Endothelial cell of umbilical vein (primary cell): ENCODE data around the gene KCNK16. TPM values are rescaled to one million over a fixed set of nuclear protein-coding genes. Genes with fewer than 3 reads are reported as not detected.

ENCODE experiments used
- BruUV-seq: library from RNA; stranded (reverse); fragments of 400-500 nt; replicated peaks from 2 replicates; lab custom pipeline; 2021; lab: Mats Ljungman, UMichigan
- CTCF ChIA-PET: fragments of 300-600, 350-600 bp; sonication (Branson Sonifier 250); formaldehyde crosslinking; loops from one replicate; lab custom pipeline; 2021; ENCODE audit warnings: antibody characterized with exemption, inconsistent platforms; lab: Charles Lee
- POLR2A ChIA-PET: fragments of 300-600, 350-600 bp; sonication (Branson Sonifier 250); formaldehyde crosslinking; loops from one replicate; lab custom pipeline; 2021; ENCODE audit warnings: antibody characterized with exemption, inconsistent platforms; lab: Charles Lee
- DNase-seq: peaks from one replicate; pipeline ENCODE4 v3.0.0-alpha.2; 2011; ENCODE audit warnings: low read depth, low spot score
- FAIRE-seq: peaks from 2 replicates; lab custom pipeline; 2011; peaks lifted over from hg19 to GRCh38; lab: Jason Lieb, UNC
- H2AFZ ChIP-seq: 2 replicates; pipeline ENCODE4 v1.6.0; 2012; ENCODE audit warnings: low read depth, low read length, control low read depth, inconsistent platforms
- H3K27ac ChIP-seq: 2 replicates; pipeline ENCODE4 v1.5.1; 2011; ENCODE audit warnings: low read depth, mild to moderate bottlenecking, control low read depth, low read length, moderate library complexity; ENCODE audit not compliant: insufficient read depth
- H3K27me3 ChIP-seq, 2 experiments: 2 replicates each; pipeline versions ENCODE4 v1.6.0 to v1.6.1; 2011; ENCODE audit warnings: low read length in 2 of 2, mixed read lengths in 1 of 2; ENCODE audit not compliant: control insufficient read depth in 2 of 2, insufficient read depth in 2 of 2
- H3K36me3 ChIP-seq, 2 experiments: 2 replicates in 1 of 2; 3 replicates in 1 of 2; pipeline ENCODE4 v1.5.1; 2011; ENCODE audit warnings: low read length in 2 of 2, mild to moderate bottlenecking in 1 of 2, moderate library complexity in 1 of 2; ENCODE audit not compliant: control insufficient read depth in 2 of 2, insufficient read depth in 2 of 2; ENCODE audit errors: extremely low read depth in 1 of 2
- H3K4me1 ChIP-seq: 3 replicates; pipeline ENCODE4 v1.5.1; 2011; ENCODE audit warnings: mild to moderate bottlenecking, low read length; ENCODE audit not compliant: control insufficient read depth, insufficient read depth; ENCODE audit errors: extremely low read depth
- H3K4me2 ChIP-seq: 2 replicates; pipeline ENCODE4 v1.6.1; 2011; ENCODE audit warnings: low read length, control low read depth, mixed read lengths; ENCODE audit not compliant: insufficient read depth
- H3K4me3 ChIP-seq, 3 experiments: fragments of 200-600 bp in 1 of 3; sonication (generic), shearing (Covaris generic) in 1 of 3; replicated peaks in 1 of 3; 2 replicates each; pipeline ENCODE4 v1.5.1; 2011 to 2016; ENCODE audit warnings: control low read depth in 3 of 3, low read length in 3 of 3, mild to moderate bottlenecking in 2 of 3, inconsistent platforms in 1 of 3, low read depth in 1 of 3, moderate library complexity in 1 of 3; ENCODE audit not compliant: insufficient read depth in 1 of 3
- H3K79me2 ChIP-seq: 2 replicates; pipeline ENCODE4 v1.6.0; 2012; ENCODE audit warnings: low read length, inconsistent platforms; ENCODE audit not compliant: control insufficient read depth, insufficient read depth
- H3K9ac ChIP-seq: replicated peaks from 2 replicates; pipeline ENCODE3; 2011; ENCODE audit warnings: low read length, control low read depth; ENCODE audit not compliant: insufficient read depth; ENCODE audit errors: extremely low read depth
- H3K9me1 ChIP-seq: replicated peaks from 3 replicates; pipeline ENCODE4 v1.6.0; 2011; ENCODE audit warnings: mild to moderate bottlenecking, low read length; ENCODE audit not compliant: control insufficient read depth, insufficient read depth; ENCODE audit errors: extremely low read depth
- H3K9me3 ChIP-seq: replicated peaks from 2 replicates; pipeline ENCODE4 v1.5.1; 2012; ENCODE audit warnings: low read length, inconsistent platforms; ENCODE audit not compliant: control insufficient read depth, insufficient read depth
- H4K20me1 ChIP-seq: replicated peaks from 2 replicates; pipeline ENCODE3; 2011; ENCODE audit warnings: mild to moderate bottlenecking, low read length; ENCODE audit not compliant: control insufficient read depth, insufficient read depth; ENCODE audit errors: extremely low read depth
- CTCF ChIP-seq, 2 donors: IDR thresholded peaks; 1 replicate in 1 of 2; 2 replicates in 1 of 2; pipeline ENCODE4 v1.5.1; 2011; ENCODE audit warnings: low read length in 2 of 2, mild to moderate bottlenecking in 2 of 2, moderate library complexity in 2 of 2, control low read depth in 1 of 2, inconsistent platforms in 1 of 2, low read depth in 1 of 2; ENCODE audit not compliant: insufficient read depth in 1 of 2; ENCODE audit errors: extremely low read depth in 1 of 2
- EZH2 ChIP-seq: IDR thresholded peaks from 2 replicates; pipeline ENCODE4 v1.6.1; 2012; ENCODE audit warnings: borderline replicate concordance, low read depth, mild to moderate bottlenecking, moderate library complexity, low read length, inconsistent platforms; ENCODE audit not compliant: severe bottlenecking
- FOS ChIP-seq: IDR thresholded peaks from 2 replicates; pipeline ENCODE4 v1.6.1; 2011; ENCODE audit warnings: mild to moderate bottlenecking, low read length, moderate library complexity, borderline replicate concordance; ENCODE audit not compliant: insufficient read depth
- GATA2 ChIP-seq: IDR thresholded peaks from 2 replicates; pipeline ENCODE4 v1.7.0; 2011; ENCODE audit warnings: low read depth, mild to moderate bottlenecking, moderate library complexity, mixed read lengths, low read length; ENCODE audit not compliant: insufficient read length, insufficient read depth
- JUN ChIP-seq: IDR thresholded peaks from 2 replicates; pipeline ENCODE4 v1.6.1; 2011; ENCODE audit warnings: borderline replicate concordance, low read depth; ENCODE audit not compliant: insufficient read length, insufficient read depth
- MAX ChIP-seq: IDR thresholded peaks from 2 replicates; pipeline ENCODE4 v1.6.1; 2011; ENCODE audit not compliant: insufficient read depth, insufficient read length
- MYC ChIP-seq: IDR thresholded peaks from one replicate; pipeline ENCODE4 v1.6.1; 2011; ENCODE audit warnings: mild to moderate bottlenecking, low read depth, low read length
- POLR2A ChIP-seq: IDR thresholded peaks from 2 replicates; pipeline ENCODE4 v1.6.1; 2012; ENCODE audit warnings: low read depth, mild to moderate bottlenecking, control low read depth, low read length
- POLR2AphosphoS5 ChIP-seq: IDR thresholded peaks from 2 replicates; pipeline ENCODE4 v1.6.1; 2012; ENCODE audit warnings: low read depth, mild to moderate bottlenecking, control low read depth, low read length, moderate library complexity; ENCODE audit not compliant: insufficient read depth
- dilution Hi-C: fragments of 300-500 bp; cut with MboI; formaldehyde crosslinking; loops from one replicate; pipeline ENCODE4 v1.15.0; 2019; ENCODE audit warnings: low sequenced_read_pairs; ENCODE audit not compliant: extremely low pct_ligation_motif_present
- intact Hi-C: fragments of 100-400 bp; cut with micrococcal nuclease; formaldehyde crosslinking; loops from one replicate; pipeline ENCODE4 v1.10.0; 2022
- polyA plus RNA-seq, 4 experiments: library from polyadenylated mRNA; depleted of rRNA in 3 of 4; stranded (reverse) in 3 of 4; unstranded in 1 of 4; fragments of >200 nt; gene quantifications; 2 replicates each; pipeline versions ENCODE4 v1.2.1 to v1.2.3, GENCODE V29; 2011 to 2012; ENCODE audit warnings: missing spikeins in 1 of 4
- total RNA-seq: library from RNA; stranded (reverse); gene quantifications from 2 replicates; pipeline ENCODE4 v1.2.3, GENCODE V29; 2021

The KCNK16 gene
- total and polyA plus RNA-seq, 2 donors (not counting 3 experiments of a cell fraction or from before 2014, with no cell fraction given): not detected

GRCh38 chr6:39327507-39327906 lies 5.0 kb upstream of the KCNK16 start:
- no peak for FAIRE-seq

More at GRCh38 chr6:39327507-39327906, 5.0 kb upstream of the KCNK16 start:
- Histone ChIP-seq H2AFZ (no peak overlapping the region), H3K4me1 (no peaks in the 10 kb centered on the region), H3K4me3 (no peak overlapping the region), H3K9me1 (no peaks in the 10 kb centered on the region), H3K9ac (no peak overlapping the region), H3K9me3 (no peaks in the 10 kb centered on the region), H3K36me3 (no peaks in the 10 kb centered on the region), H4K20me1 (no peaks in the 10 kb centered on the region), H3K4me2 (no peak overlapping the region), H3K27ac (no peak overlapping the region), H3K79me2 (no peaks in the 10 kb centered on the region), H3K27me3 (no peaks in the 10 kb centered on the region)
- BruUV-seq: no TSS peak
- no peak for DNase-seq
- intact Hi-C loops (no loop called here), dilution Hi-C loops (no loop called here)
- CTCF ChIA-PET: no interaction called here
- TF ChIP-seq JUN: no peak
- no peak for TF ChIP-seq FOS
- TF ChIP-seq CTCF (IDR thresholded peaks at IDR 0.05; ENCODE audit: extremely low read depth in 1 of 2, insufficient read depth in 1 of 2, low read depth in 1 of 2, low read length in 2 of 2): no peak
- no peak for TF ChIP-seq GATA2
- TF ChIP-seq MYC: no peak
- no peak for TF ChIP-seq MAX
- no peak for TF ChIP-seq EZH2
- no peak for TF ChIP-seq POLR2AphosphoS5
- no peak for TF ChIP-seq POLR2A
- POLR2A ChIA-PET: no interaction called here
